B cell (primary cell): ENCODE data around the gene INSC.

Experiments used
- CTCF ChIP-seq: fragments of 200-600 bp; IDR thresholded peaks from one replicate; pipeline ENCODE4 v1.8.0; 2022; ENCODE audit warnings: antibody characterized with exemption, mild to moderate bottlenecking
- EZH2 ChIP-seq: IDR thresholded peaks from 2 replicates; pipeline ENCODE4 v1.6.1; 2012; ENCODE audit warnings: borderline replicate concordance, low read depth, mild to moderate bottlenecking, moderate library complexity, low read length; ENCODE audit not compliant: insufficient read depth, poor library complexity, severe bottlenecking

GRCh38 chr11:15104166-15104565, 10.6 kb upstream of the INSC start:
- TF ChIP-seq CTCF (no peak), EZH2 (no peak)
